ENCODE measurements around the gene SULT4A1.

SULT4A1 gene

GRCh38 chr22:43835166-43835565 is 27.1 kb downstream of the SULT4A1 start:
- TF ChIP-seq CTCF (IDR thresholded peaks at IDR 0.05): no peak
- no peaks in the 10 kb centered on the region for H3K9me3 ChIP-seq
- H3K4me1 ChIP-seq: no peaks in the 10 kb centered on the region
- H3K27me3 ChIP-seq: peaks cover 0 to 44% of the 10 kb centered on the region in 2 donors
- H3K36me3 ChIP-seq: no peaks in the 10 kb centered on the region
- intact Hi-C loops (cut with DNase I; ENCODE audit: low total_unique reads): no loop called here
- no peak overlapping the region for H3K27ac ChIP-seq
- H3K4me3 ChIP-seq: no peak overlapping the region
- DNase-seq: no peak

GRCh38 chr22:43833286-43834240 is 28.8 kb downstream of the SULT4A1 start:
- no peak overlapping the region for H3K4me3 ChIP-seq
- H3K4me1 ChIP-seq: no peaks in the 10 kb centered on the region
- intact Hi-C loops (cut with DNase I; ENCODE audit: low total_unique reads): no loop called here
- H3K27ac ChIP-seq: no peak overlapping the region
- TF ChIP-seq CTCF (IDR thresholded peaks at IDR 0.05): no peak
- no peaks in the 10 kb centered on the region for H3K36me3 ChIP-seq
- no peak for DNase-seq
- peaks cover 0 to 52% of the 10 kb centered on the region in 2 donors for H3K27me3 ChIP-seq
- H3K9me3 ChIP-seq: no peaks in the 10 kb centered on the region

- H3K4me1 ChIP-seq: no peaks in the 10 kb centered on the region
- no peak for TF ChIP-seq CTCF (IDR thresholded peaks at IDR 0.05)
- no peaks in the 10 kb centered on the region for H3K36me3 ChIP-seq
- H3K9me3 ChIP-seq: no peaks in the 10 kb centered on the region
- intact Hi-C loops (cut with DNase I; ENCODE audit: low total_unique reads): no loop called here
- no peak overlapping the region for H3K27ac ChIP-seq
- peaks cover 0 to 53% of the 10 kb centered on the region in 2 donors for H3K27me3 ChIP-seq
- DNase-seq: no peak
- H3K4me3 ChIP-seq: no peak overlapping the region
Measured at GRCh38 chr22:43832393-43833265, 29.7 kb downstream of the SULT4A1 start.

- Histone ChIP-seq H3K4me3 (no peak overlapping the region), H3K9me3 (no peaks in the 10 kb centered on the region), H3K27me3 (peaks cover 0 to 48% of the 10 kb centered on the region in 2 donors), H3K4me1 (no peaks in the 10 kb centered on the region), H3K27ac (no peak overlapping the region), H3K36me3 (no peaks in the 10 kb centered on the region)
- intact Hi-C loops (cut with DNase I; ENCODE audit: low total_unique reads): no loop called here
- no peak for TF ChIP-seq CTCF (IDR thresholded peaks at IDR 0.05)
- DNase-seq: peak in 1 of 2 donors; percentile 50
Measured at GRCh38 chr22:43831561-43832392, 30.5 kb downstream of the SULT4A1 start.

GRCh38 chr22:43830931-43831560 is 31.3 kb downstream of the SULT4A1 start:
- DNase-seq: peak in 1 of 2 donors; percentile 44
- Histone ChIP-seq H3K4me3 (no peak overlapping the region), H3K27me3 (peaks cover 0 to 41% of the 10 kb centered on the region in 2 donors), H3K27ac (no peak overlapping the region), H3K4me1 (no peaks in the 10 kb centered on the region), H3K36me3 (no peaks in the 10 kb centered on the region), H3K9me3 (no peaks in the 10 kb centered on the region)
- intact Hi-C loops (cut with DNase I; ENCODE audit: low total_unique reads): no loop called here
- TF ChIP-seq CTCF (IDR thresholded peaks at IDR 0.05): no peak
